Esophagus muscularis mucosa (tissue), 3 donors: ENCODE results near the gene NUP214.

Experiments used
- CTCF ChIP-seq, 3 experiments: fragments of 200-600 bp in 2 of 3; fragments of 450-650 bp in 1 of 3; sonication (generic) in 2 of 3; IDR thresholded peaks; one replicate each; pipeline ENCODE4 v1.5.1; 2017 to 2019; ENCODE audit warnings: antibody characterized with exemption in 3 of 3, mild to moderate bottlenecking in 2 of 3, moderate library complexity in 1 of 3
- POLR2A ChIP-seq: fragments of 450-650 bp; IDR thresholded peaks from one replicate; pipeline ENCODE4 v1.6.1; 2017; ENCODE audit warnings: antibody characterized with exemption, moderate library complexity, mild to moderate bottlenecking, low read depth
- POLR2AphosphoS5 ChIP-seq, 2 donors: sonication (generic); formaldehyde crosslinking; IDR thresholded peaks; one replicate each; pipeline ENCODE4 v1.6.1; 2017; ENCODE audit warnings: antibody characterized with exemption in 2 of 2

- TF ChIP-seq CTCF (IDR thresholded peaks at IDR 0.05) (no peak), POLR2AphosphoS5 (IDR thresholded peaks at IDR 0.05) (no peak), POLR2A (no peak)
Observed at GRCh38 chr9:131227112-131227958, 101.9 kb downstream of the NUP214 start.
